Measurements from ENCODE around the gene NUDT5. TPM values are rescaled to one million over a fixed set of nuclear protein-coding genes. Genes with fewer than 3 reads are reported as not detected.

Gene NUDT5
- total RNA-seq, 2 experiments from 2014 or later, result 95.9 to 98.6 TPM

DNA sequence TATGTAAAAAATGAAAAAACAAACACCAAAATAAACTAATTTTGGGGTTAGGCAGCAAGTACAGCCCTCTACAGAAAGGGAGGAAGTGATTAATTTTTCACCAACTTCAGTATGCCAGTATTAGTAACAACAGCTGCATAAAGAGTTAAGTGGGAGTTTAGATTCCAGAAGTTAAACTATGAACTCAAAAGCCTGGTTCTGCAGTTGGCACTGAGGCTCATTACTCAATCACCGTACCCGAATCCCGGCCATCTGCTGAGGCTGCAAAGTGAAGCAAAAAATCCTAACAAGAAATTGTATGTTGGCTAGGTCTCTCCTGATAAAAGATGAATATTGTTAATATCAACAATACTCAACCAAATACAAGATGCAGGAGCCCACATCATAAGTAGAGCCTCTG, 4.0 kb downstream of the NUDT5 start:
- H3K4me3 Mint-ChIP-seq, result no peak overlapping the region
- intact Hi-C loops (cut with micrococcal nuclease), result loop anchor here (10.0 kb wide), 1 partner anchor 147 kb away; the partner anchor contains the start of gene UPF2
- ChIA-PET POLR2A (interaction anchor here (1.1 kb wide), 1 partner anchor 27 kb away, joined by 3 read pairs; no protein-coding TSS in a partner anchor), CTCF (interaction anchor here (1.2 kb wide), 1 partner anchor 29 kb away, joined by 6 read pairs; no protein-coding TSS in a partner anchor)
- H3K9me3 Mint-ChIP-seq, result no peaks in the 10 kb centered on the region
- peak overlapping the region; percentile 10 for H3K27ac Mint-ChIP-seq
- peaks cover 50% of the 10 kb centered on the region for H3K36me3 Mint-ChIP-seq (ENCODE audit: low read depth)
- H3K4me1 Mint-ChIP-seq (ENCODE audit: low read depth), result peaks cover 55% of the 10 kb centered on the region
- DNase-seq, result no peak
- H3K27me3 Mint-ChIP-seq, result no peaks in the 10 kb centered on the region
- no peak for ATAC-seq
- TF ChIP-seq, protein P1, sequence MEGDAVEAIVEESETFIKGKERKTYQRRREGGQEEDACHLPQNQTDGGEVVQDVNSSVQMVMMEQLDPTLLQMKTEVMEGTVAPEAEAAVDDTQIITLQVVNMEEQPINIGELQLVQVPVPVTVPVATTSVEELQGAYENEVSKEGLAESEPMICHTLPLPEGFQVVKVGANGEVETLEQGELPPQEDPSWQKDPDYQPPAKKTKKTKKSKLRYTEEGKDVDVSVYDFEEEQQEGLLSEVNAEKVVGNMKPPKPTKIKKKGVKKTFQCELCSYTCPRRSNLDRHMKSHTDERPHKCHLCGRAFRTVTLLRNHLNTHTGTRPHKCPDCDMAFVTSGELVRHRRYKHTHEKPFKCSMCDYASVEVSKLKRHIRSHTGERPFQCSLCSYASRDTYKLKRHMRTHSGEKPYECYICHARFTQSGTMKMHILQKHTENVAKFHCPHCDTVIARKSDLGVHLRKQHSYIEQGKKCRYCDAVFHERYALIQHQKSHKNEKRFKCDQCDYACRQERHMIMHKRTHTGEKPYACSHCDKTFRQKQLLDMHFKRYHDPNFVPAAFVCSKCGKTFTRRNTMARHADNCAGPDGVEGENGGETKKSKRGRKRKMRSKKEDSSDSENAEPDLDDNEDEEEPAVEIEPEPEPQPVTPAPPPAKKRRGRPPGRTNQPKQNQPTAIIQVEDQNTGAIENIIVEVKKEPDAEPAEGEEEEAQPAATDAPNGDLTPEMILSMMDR (IDR thresholded peaks at IDR 0.05), result no peak

DNA sequence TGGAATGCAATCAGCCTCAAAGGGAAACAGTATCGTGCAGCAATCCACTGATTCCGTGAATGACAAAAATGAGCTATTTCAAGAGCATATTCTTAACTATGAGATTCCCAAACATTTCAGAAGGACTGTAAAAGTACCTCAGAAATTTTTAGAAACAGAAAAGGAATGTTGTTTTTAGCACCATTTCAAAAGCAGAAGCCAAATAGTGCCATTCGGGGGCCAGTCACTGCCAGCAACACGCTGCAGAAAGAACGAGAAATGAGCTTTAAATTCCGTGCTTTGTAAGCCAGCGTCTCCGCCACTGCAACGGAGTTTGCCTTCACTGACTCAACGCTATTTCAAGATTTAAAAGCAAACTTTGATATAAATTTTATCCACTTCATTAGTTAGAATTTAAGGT, 6.3 kb downstream of the NUDT5 start:
- Mint-ChIP-seq H3K36me3 (ENCODE audit: low read depth) (peaks cover 53% of the 10 kb centered on the region), H3K9me3 (no peaks in the 10 kb centered on the region), H3K4me3 (no peak overlapping the region), H3K27me3 (no peaks in the 10 kb centered on the region), H3K27ac (no peak overlapping the region), H3K4me1 (ENCODE audit: low read depth) (peaks cover 58% of the 10 kb centered on the region)
- ATAC-seq, result no peak
- intact Hi-C loops (cut with micrococcal nuclease), result no loop called here
- ChIA-PET POLR2A (interaction anchor here (0.6 kb wide), 1 partner anchor 146 kb away, joined by 3 read pairs; no protein-coding TSS in a partner anchor), CTCF (interaction anchor here (1.0 kb wide), 1 partner anchor 59 kb away, joined by 3 read pairs; no protein-coding TSS in a partner anchor)
- TF ChIP-seq, protein P1 (IDR thresholded peaks at IDR 0.05), result no peak
- DNase-seq, result no peak

DNA sequence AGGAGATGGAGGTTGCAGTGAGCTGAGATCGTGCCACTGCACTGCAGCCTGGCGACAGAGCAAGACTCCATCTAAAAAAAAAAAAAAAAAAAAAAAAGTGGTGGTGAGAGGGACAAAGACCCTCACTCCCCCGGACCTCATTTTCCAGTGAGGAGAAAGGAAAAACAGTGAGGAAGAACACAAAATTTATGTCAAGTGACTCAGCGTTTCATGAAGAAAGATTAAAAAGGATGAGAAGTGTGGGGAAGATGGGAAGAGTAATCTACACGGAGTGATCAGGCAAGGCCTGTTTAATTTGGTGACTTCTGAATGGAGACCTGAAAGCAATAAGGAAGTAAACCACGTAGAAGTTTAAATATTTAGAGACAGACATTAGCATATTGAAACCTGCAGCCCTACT, 7.0 kb downstream of the NUDT5 start:
- ATAC-seq (no peak), DNase-seq (no peak)
- Mint-ChIP-seq H3K4me3 (no peak overlapping the region), H3K27me3 (no peaks in the 10 kb centered on the region), H3K9me3 (no peaks in the 10 kb centered on the region), H3K36me3 (ENCODE audit: low read depth) (peaks cover 50% of the 10 kb centered on the region), H3K27ac (peak overlapping the region; percentile 66), H3K4me1 (ENCODE audit: low read depth) (peaks cover 53% of the 10 kb centered on the region)
- TF ChIP-seq, protein P1 (IDR thresholded peaks at IDR 0.05), result no peak
- POLR2A ChIA-PET, result no interaction called here
- CTCF ChIA-PET, result no interaction called here
- intact Hi-C loops (cut with micrococcal nuclease), result no loop called here

DNA sequence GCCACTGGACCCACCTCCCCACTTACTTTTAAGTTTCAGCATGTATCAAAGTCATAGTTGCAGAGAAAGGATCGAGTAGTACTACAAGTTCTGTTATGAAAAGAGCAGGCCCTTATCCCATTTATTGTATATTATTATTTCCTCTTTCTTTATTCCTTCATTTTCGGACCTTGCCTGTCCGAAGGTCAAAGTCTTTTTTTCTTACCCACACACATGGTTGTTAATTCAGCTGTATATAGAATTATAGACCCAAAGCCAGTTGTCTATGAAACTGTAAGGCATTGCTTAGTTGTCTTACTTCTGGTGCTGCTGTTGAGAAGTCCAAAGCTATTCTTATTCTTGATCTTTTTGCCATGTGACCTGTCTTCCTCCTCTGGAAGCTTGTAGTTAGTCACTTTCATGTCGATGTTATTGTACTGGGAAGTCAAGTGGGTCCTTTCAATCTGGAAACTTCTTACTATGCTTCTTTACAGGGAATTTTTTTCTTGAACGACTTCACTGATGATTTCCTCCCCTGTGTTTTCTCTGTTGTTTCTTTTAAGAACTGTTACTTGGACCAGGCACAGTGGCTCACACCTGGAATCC, 8.3 kb downstream of the NUDT5 start:
- Mint-ChIP-seq H3K36me3 (ENCODE audit: low read depth) (peaks cover 51% of the 10 kb centered on the region), H3K4me3 (no peak overlapping the region), H3K27me3 (no peaks in the 10 kb centered on the region), H3K4me1 (ENCODE audit: low read depth) (peaks cover 44% of the 10 kb centered on the region), H3K27ac (peak overlapping the region; percentile 73), H3K9me3 (no peaks in the 10 kb centered on the region)
- ATAC-seq (no peak), DNase-seq (no peak)
- TF ChIP-seq, protein P1 (IDR thresholded peaks at IDR 0.05), result no peak
- POLR2A ChIA-PET, result no interaction called here
- CTCF ChIA-PET, result no interaction called here
- intact Hi-C loops (cut with micrococcal nuclease), result no loop called here

DNA sequence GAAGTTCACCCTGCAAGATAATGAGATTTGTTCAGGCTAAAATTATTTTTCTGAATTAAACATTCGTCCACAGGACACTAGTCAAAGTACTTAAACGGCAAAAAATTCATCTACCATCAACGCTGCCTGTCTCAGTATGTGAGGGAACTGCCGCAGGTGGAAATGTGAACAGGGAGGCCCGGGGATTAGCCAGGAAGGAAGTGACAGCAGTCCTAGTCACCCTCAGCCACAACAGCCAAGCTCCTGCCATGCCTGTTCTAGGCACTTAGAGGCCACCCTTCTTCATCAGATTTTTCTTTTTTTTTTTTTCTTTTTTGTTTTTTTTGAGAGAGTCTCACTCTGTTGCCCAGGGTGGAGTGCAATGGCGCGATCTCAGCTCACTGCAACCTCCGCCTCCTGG, 9.4 kb downstream of the NUDT5 start:
- CTCF ChIA-PET, result no interaction called here
- POLR2A ChIA-PET, result no interaction called here
- peak overlapping the region; percentile 73 for H3K27ac Mint-ChIP-seq
- peaks cover 50% of the 10 kb centered on the region for H3K36me3 Mint-ChIP-seq (ENCODE audit: low read depth)
- TF ChIP-seq, protein P1 (IDR thresholded peaks at IDR 0.05), result no peak
- intact Hi-C loops (cut with micrococcal nuclease), result no loop called here
- H3K27me3 Mint-ChIP-seq, result no peaks in the 10 kb centered on the region
- no peak overlapping the region for H3K4me3 Mint-ChIP-seq
- no peaks in the 10 kb centered on the region for H3K9me3 Mint-ChIP-seq
- peak; percentile 16 for DNase-seq
- ATAC-seq, result no peak
- H3K4me1 Mint-ChIP-seq (ENCODE audit: low read depth), result peaks cover 37% of the 10 kb centered on the region

All from activated CD8-positive, alpha-beta T cell treated with anti-CD3 and anti-CD28 coated beads for 36 hours (primary cell).